OCI-LY7 (cell line): ENCODE results near the gene IAH1. TPM values are rescaled to one million over a fixed set of nuclear protein-coding genes. Genes with fewer than 3 reads are reported as not detected.

Experiments used
- BruUV-seq: library from RNA; stranded (reverse); fragments of 400-500 nt; replicated peaks from 2 replicates; lab custom pipeline; 2021; lab: Mats Ljungman, UMichigan
- CTCF ChIA-PET: fragments of 300-600 bp; sonication (Branson Sonifier 250); formaldehyde crosslinking; loops from one replicate; lab custom pipeline; 2022; ENCODE audit warnings: antibody characterized with exemption; ENCODE audit not compliant: unreplicated experiment; lab: Charles Lee
- POLR2A ChIA-PET: fragments of 300-600 bp; sonication (Branson Sonifier 250); formaldehyde crosslinking; loops from one replicate; lab custom pipeline; 2022; ENCODE audit warnings: antibody characterized with exemption; lab: Charles Lee
- DNase-seq: peaks from one replicate; pipeline ENCODE4 v3.0.0-alpha.2; 2015; ENCODE audit warnings: low spot score
- H2AFZ ChIP-seq: fragments of 200-600 bp; sonication (generic), shearing (Covaris generic); 2 replicates; pipeline ENCODE4 v1.6.1; 2014; ENCODE audit warnings: mild to moderate bottlenecking, antibody characterized with exemption, low read length, moderate library complexity
- H3K27ac ChIP-seq: fragments of 200-600 bp; sonication (generic); 2 replicates; pipeline ENCODE4 v1.5.1; 2014; ENCODE audit warnings: mixed run types, low read depth, mild to moderate bottlenecking, moderate library complexity, low read length, inconsistent platforms; ENCODE audit not compliant: poor library complexity, severe bottlenecking
- H3K36me3 ChIP-seq: fragments of 200-600 bp; sonication (generic); 2 replicates; pipeline ENCODE4 v1.6.1; 2014; ENCODE audit warnings: mild to moderate bottlenecking, antibody characterized with exemption, low read length, moderate library complexity, mixed read lengths; ENCODE audit not compliant: insufficient read depth
- H3K4me1 ChIP-seq: fragments of 200-600 bp; sonication (generic); 2 replicates; pipeline ENCODE4 v1.5.1; 2014; ENCODE audit warnings: mild to moderate bottlenecking, low read length; ENCODE audit not compliant: insufficient read depth, poor library complexity, severe bottlenecking
- H3K4me2 ChIP-seq: fragments of 200-600 bp; sonication (generic); 2 replicates; pipeline ENCODE4 v1.6.1; 2014; ENCODE audit warnings: mild to moderate bottlenecking, low read length
- H3K4me3 ChIP-seq: fragments of 200-600 bp; sonication (generic); 2 replicates; pipeline ENCODE4 v1.5.1; 2014; ENCODE audit warnings: mild to moderate bottlenecking, low read depth, low read length; ENCODE audit not compliant: poor library complexity, severe bottlenecking
- H3K79me2 ChIP-seq: fragments of 200-600 bp; sonication (generic); 2 replicates; pipeline ENCODE4 v1.6.1; 2016; ENCODE audit warnings: low read depth, mild to moderate bottlenecking, low read length, moderate library complexity, mixed read lengths; ENCODE audit not compliant: insufficient read depth
- H3K9me2 ChIP-seq: fragments of 200-600 bp; sonication (generic); 2 replicates; pipeline ENCODE4 v1.6.1; 2016; ENCODE audit warnings: mild to moderate bottlenecking, low read length, mixed read lengths; ENCODE audit not compliant: insufficient read depth
- H3K9me3 ChIP-seq: fragments of 200-600 bp; sonication (generic); 2 replicates; pipeline ENCODE4 v1.6.1; 2014; ENCODE audit warnings: mild to moderate bottlenecking, mixed run types, low read length, mixed read lengths
- H4K20me1 ChIP-seq: fragments of 200-600 bp; sonication (generic); 2 replicates; pipeline ENCODE4 v1.6.1; 2014; ENCODE audit warnings: mild to moderate bottlenecking, antibody characterized with exemption, low read length, moderate library complexity, mixed read lengths; ENCODE audit not compliant: insufficient read depth
- CTCF ChIP-seq: fragments of 200-600 bp; sonication (generic); conservative IDR thresholded peaks from 2 replicates; pipeline ENCODE4 v1.5.1; 2014; ENCODE audit warnings: mild to moderate bottlenecking, antibody characterized with exemption, low read length, moderate library complexity, mixed read lengths
- EZH2phosphoT487 ChIP-seq: fragments of 200-600 bp; sonication (generic); IDR thresholded peaks from 2 replicates; pipeline ENCODE4 v1.6.1; 2018; ENCODE audit warnings: low read depth, borderline replicate concordance, mild to moderate bottlenecking, mixed run types, antibody characterized with exemption, low read length, moderate library complexity, mixed read lengths
- intact Hi-C: fragments of 100-400 bp; cut with micrococcal nuclease; formaldehyde crosslinking; loops from one replicate; pipeline ENCODE4 v1.10.0; 2022; ENCODE audit not compliant: unreplicated experiment
- total RNA-seq, 2 experiments: library from RNA; depleted of rRNA in 1 of 2; stranded (reverse); fragments of >200 nt in 1 of 2; shearing (Covaris generic) in 1 of 2; gene quantifications; 2 replicates each; pipeline ENCODE4 v1.2.3, GENCODE V29; 2014 to 2022

Gene IAH1
- total RNA-seq, 2 experiments from 2014 or later: 0.66 to 3.8 TPM

GRCh38 chr2:9445089-9445488 lies 29.3 kb upstream of the IAH1 start:
- no peak for DNase-seq
- H3K79me2 ChIP-seq: no peaks in the 10 kb centered on the region
- TF ChIP-seq EZH2phosphoT487 (no peak), CTCF (no peak)
- H3K27ac ChIP-seq: no peak overlapping the region
- no peaks in the 10 kb centered on the region for H3K4me1 ChIP-seq
- no peak overlapping the region for H3K4me2 ChIP-seq
- ChIA-PET POLR2A (no interaction called here), CTCF (no interaction called here)
- intact Hi-C loops: no loop called here
- peaks cover 84% of the 10 kb centered on the region for H3K36me3 ChIP-seq
- H2AFZ ChIP-seq: no peak overlapping the region
- no TSS peak for BruUV-seq
- H3K9me2 ChIP-seq: no peaks in the 10 kb centered on the region
- H4K20me1 ChIP-seq: no peaks in the 10 kb centered on the region
- no peaks in the 10 kb centered on the region for H3K9me3 ChIP-seq
- H3K4me3 ChIP-seq: no peak overlapping the region

- H3K4me3 ChIP-seq: no peak overlapping the region
- CTCF ChIA-PET: no interaction called here
- no peaks in the 10 kb centered on the region for H4K20me1 ChIP-seq
- no peak overlapping the region for H2AFZ ChIP-seq
- no peak overlapping the region for H3K4me2 ChIP-seq
- TF ChIP-seq EZH2phosphoT487 (no peak), CTCF (no peak)
- POLR2A ChIA-PET: no interaction called here
- H3K4me1 ChIP-seq: no peaks in the 10 kb centered on the region
- H3K9me2 ChIP-seq: no peaks in the 10 kb centered on the region
- BruUV-seq: no TSS peak
- H3K79me2 ChIP-seq: no peaks in the 10 kb centered on the region
- DNase-seq: no peak
- peaks cover 75% of the 10 kb centered on the region for H3K36me3 ChIP-seq
- H3K27ac ChIP-seq: no peak overlapping the region
- H3K9me3 ChIP-seq: no peaks in the 10 kb centered on the region
- intact Hi-C loops: no loop called here
Measured at GRCh38 chr2:9451231-9451630, 23.1 kb upstream of the IAH1 start.

GRCh38 chr2:9460441-9461017 lies 13.8 kb upstream of the IAH1 start:
- peaks cover 19% of the 10 kb centered on the region for H3K4me1 ChIP-seq
- BruUV-seq: no TSS peak
- POLR2A ChIA-PET: interaction anchor here (0.7 kb wide), 1 partner anchor 288 kb away, joined by 3 read pairs; no protein-coding TSS in a partner anchor
- no peaks in the 10 kb centered on the region for H4K20me1 ChIP-seq
- intact Hi-C loops: no loop called here
- no peaks in the 10 kb centered on the region for H3K9me3 ChIP-seq
- TF ChIP-seq CTCF (no peak), EZH2phosphoT487 (no peak)
- H3K79me2 ChIP-seq: no peaks in the 10 kb centered on the region
- H3K27ac ChIP-seq: no peak overlapping the region
- H2AFZ ChIP-seq: no peak overlapping the region
- H3K4me2 ChIP-seq: no peak overlapping the region
- DNase-seq: no peak
- H3K4me3 ChIP-seq: no peak overlapping the region
- H3K9me2 ChIP-seq: no peaks in the 10 kb centered on the region
- CTCF ChIA-PET: no interaction called here
- H3K36me3 ChIP-seq: peaks cover 88% of the 10 kb centered on the region
